ENCODE measurements around the gene MB21D2.

Gene MB21D2

DNA sequence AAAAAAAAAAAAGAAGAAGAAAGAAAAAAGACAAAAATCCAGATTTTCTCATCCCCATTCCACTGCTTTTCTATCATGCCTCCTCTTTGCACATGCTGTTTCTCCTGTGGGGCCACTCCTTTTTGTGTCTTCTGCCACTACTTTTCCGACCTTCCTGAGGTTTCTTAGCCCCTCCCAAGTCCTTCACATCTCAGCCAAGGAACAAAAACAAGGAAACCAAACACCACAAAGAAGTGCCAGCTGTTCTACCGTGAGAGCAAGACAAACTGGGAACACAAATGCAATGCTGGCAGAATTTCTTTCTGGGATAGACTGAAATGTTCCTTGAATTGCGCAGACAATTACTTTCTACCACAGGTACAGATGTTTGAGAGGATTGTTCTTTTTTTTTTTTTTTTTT lies 83.2 kb downstream of the MB21D2 start:
- DNase-seq, result no peak

DNA sequence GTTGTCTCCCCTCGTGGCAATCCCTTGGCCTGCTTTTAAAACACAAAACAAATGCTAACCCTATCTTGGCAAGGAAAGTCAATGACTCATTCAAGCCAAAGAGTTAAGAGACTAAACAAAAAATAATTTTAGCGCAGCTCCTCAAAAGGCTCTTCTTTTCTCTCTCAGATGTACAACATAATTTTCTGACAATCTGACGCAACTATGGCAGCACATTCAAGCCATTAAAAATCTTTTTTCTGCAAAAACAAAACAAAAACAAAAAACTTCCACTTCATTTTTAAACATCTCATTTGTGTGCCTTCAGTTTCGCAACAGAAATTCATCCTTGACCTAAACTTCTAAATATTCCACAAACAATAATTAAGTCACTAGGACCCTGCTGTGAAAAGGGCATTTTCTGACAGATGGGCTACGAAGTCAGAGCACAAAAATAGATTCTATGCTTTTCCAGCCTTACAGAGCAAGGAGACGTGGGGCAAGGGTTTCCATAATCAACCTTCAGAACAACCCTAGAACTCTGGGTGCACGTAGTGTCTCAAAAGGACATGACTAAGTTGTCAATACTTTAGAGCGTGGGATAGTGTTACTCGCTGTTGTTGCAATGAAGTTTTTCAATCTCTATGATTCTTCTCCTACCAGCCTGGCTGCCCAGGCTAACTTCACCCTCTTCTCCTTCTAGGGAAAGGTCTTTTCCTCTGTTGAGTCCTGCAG lies 84.3 kb downstream of the MB21D2 start:
- no peak for DNase-seq

DNA sequence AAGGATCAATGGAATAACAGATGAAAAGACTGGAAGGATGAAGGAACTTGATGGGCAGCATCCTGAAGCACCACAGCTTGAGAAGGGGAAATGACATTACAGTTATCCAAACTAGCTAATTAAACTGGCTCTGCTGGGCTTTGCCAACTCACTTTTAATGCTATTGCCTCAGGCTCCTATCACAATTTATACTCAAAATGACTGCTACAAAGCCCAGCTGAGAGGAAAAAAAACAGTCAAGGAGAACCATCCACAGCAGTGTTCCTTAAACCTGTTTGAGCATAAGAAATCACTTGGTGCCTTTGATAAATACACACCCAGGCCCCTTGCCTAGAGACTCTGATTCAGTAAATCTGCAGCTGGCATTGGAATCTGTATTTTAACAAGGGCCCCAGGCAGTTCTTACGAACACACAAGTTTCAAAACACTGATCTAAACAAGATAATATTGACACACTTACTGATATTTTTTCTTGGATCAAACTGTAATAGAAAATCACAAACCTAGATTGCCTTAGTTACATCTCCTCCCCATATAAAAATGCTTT lies 85.8 kb downstream of the MB21D2 start:
- no peak for DNase-seq

DNA sequence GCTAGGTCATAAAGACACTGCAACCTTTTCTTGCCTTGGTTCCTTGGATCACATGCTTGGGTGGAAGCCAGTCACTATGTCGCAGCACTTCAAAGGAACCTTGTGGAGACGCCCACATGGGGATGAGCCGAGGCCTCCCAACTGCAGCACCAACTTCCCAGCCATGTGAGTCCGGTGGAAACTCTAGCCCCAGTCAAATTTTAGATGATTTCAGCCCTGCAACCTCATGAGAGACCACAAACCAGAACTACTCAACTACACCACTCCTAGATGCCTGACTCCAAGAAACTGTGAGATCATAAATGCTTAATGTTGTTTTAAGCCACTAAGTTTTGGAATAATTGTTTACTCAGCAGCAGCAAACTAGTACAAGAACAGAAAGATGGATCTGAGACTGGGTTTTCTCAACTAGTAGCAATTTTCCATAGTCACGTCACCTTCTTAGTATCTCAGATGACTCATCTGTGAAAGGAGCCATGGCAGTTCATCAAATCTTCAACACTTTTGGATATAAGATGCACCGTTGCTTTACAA lies 86.5 kb downstream of the MB21D2 start:
- DNase-seq, result no peak

DNA sequence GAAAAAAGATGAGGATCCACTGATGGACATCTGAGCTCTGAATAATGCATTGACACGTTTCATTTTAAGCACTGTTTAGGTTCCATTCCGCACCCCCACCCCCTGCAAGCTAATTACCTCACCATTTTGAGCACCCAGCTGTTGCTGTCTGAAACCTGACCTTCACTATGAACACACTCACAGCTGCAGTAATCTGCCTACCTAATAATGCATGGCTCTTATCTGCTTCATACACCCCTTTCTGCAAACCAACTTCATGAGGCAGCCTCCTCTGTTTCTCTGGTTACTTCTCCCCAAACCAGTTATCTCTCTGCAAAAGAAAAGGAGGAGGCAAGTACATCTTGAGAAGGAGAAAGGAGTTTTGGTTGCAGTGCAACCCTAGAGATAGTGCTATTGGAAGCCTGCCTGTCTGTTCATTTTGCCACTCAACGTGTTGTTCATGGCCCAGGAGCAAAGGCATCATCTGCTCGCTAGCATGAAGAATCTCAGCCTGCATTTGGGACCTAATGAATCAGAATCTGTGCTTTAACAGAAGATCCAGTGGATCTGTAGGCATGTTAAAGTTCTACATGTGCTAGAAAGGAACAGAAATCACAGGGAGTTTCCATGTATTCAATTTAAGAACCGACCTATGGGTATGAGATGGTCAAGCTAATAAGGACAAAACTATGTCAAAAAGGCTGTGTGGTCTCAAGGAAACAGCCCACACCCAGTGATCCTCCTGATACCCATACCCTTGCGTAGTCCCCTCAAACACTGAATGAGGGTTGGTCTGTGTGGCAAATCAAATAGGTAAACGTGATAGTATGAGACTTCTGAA lies 87.2 kb downstream of the MB21D2 start:
- no peak for DNase-seq

- DNase-seq, result no peak
These were observed 89.6 kb downstream of the MB21D2 start for GRCh38 chr3:192827863-192828594.

DNA sequence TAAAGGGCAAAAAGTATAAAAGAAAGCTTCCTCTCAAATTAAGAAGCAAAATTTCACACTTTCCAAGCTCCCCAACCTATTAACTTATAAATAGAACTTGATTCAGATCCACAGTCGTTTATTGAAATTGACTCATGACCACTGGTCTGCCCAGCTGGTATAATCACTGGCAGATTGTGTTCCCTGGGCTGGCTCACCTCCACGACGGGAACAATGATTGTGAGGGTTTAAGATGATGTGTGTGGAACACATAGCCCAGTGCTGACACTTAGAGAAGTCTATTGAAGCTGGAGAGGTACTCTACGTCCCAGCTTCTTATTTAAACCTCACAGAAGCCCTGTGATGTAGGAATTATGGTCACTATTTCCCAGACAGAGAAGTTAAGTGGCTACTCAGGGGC lies 90.4 kb downstream of the MB21D2 start:
- DNase-seq, result no peak

DNA sequence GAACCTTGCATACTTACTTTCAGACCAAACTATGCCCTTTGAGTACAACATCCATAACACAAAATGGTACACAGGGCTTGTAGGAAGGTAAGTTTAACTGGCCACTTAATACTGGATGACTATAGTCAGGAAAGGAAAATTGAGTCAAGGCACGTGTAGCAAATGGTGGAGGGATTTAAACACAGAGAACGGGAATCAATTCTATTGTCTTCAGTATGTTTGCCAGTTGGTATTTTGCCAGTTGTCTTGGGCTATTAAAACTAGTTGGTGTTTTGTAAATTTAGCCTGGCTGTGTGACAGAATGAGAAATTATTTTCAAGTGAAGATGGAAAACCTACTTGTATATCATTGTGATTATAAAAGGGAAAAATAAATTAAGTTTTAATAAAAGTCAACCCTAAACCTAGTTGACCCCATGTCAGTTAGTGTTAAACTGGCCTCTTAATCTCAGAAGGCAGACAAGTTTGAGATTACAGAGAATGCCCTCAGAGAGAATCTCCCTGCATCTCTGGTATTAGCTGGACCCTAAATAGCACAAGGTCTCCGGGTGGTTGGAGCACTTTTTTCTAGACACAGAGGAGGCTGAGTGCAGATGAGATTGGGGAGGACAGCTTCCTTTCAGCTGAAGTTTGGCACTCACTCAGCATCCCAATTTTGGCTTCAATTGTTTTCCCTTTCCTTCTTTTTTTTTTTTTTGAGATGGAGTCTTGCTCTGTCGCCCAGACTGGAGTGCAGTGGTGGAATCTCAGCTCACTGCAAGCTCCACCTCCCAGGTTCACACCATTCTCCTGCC lies 91.2 kb downstream of the MB21D2 start:
- no peak for DNase-seq

DNA sequence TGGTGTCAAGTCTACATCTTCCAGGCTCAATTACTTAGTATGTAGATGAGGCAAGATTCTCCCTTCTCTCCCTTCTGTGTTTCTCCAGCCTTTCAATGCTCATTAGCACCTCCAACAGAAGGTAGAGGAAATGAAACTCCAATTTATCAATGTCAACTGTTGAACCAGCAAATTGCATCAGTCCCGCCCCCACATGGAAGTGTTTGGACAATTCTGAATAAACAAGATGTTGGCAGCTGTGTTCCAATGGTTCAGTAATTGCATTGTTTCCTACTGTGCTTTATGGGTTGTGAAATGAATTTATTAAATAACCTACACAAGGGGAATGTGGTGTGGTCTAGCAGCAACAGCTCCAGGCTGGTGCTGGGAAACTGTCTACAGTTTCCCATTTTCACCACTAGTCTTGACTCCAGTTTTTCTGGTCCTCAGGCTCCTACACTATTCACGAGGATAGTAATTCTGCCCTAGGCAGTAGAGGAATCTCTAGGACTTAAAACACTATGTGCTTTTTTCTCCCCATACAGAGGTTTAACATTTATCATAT lies 91.9 kb downstream of the MB21D2 start:
- no peak for DNase-seq

- DNase-seq, result no peak
These were observed 92.4 kb downstream of the MB21D2 start for GRCh38 chr3:192825216-192825615.

DNA sequence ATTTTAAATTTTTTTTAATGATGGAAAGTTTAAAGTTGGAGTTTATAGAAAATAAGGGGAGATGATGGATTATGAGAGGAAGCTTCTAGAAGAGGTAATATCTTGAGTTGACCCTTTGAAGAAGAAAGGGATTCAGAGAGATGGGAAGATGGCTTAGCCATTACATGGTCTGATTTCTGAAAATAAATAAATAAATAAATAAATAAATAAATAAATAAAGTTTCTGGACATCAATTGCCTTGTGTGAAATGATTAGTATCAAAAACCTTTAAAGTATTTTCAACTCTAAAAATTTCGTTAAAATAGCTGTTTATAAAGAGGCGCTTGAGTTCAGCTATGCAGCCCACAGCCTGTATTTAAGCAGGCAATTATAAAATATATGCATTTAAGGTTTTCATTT lies 93.3 kb downstream of the MB21D2 start:
- DNase-seq, result no peak

DNA sequence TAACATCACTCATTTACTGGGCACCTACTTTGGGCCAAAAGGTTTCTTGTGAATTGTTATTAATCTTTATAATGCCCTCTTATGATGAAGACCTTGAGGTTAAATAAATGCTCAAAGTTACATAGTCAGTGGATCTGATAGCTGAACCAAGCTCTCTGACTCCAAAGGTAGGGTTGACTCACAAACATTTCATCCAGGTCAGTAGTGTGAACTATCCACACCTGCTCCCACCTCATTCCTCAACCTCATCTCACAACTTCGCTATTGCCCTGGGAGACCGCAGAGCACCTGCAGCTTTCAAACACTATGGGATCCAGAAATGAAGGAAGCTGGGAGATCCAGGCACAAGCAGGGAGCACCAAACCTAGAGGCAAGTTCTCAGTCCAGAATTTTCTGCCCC lies 96.5 kb downstream of the MB21D2 start:
- no peak for DNase-seq

DNA sequence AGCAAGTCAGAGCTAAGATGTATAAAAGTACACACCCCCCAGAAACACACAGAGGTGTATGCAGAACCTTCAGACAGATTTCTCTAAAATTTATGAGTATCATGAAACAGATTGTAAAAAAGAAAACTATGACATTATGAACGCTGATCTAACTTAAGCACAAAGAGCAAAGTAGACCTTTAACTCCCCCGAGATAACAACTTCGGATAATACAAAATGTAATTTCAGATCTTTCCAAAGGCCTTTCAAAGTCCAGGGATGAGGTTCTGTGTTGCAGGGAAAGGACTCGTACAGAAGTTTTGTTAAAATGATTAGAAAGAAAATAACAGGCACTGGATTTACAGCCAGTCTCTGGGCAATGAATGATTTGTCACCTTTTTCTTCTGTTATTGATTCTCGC lies 97.5 kb downstream of the MB21D2 start:
- no peak for DNase-seq

GRCh38 chr3:192819001-192819569 lies 98.6 kb downstream of the MB21D2 start:
- DNase-seq, result no peak

DNA sequence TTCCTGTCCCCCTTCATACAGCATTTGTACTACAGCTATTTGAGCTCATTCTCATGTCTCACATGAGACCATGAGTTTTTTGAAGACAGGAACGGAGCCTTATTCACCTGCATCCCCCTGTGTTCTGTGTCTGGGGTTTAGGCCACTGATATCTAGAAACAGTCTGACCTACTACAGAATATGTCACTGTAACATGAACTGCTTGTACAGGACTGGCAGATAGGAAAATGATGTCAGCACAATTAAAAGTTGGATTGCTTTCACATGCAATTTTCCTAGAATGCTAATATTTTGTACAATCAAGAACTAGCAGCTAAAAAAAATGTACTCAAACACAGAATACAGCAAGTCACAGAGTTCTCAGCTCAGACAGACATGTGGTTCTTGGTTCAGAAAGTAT lies 99.5 kb downstream of the MB21D2 start:
- no peak for DNase-seq

DNA sequence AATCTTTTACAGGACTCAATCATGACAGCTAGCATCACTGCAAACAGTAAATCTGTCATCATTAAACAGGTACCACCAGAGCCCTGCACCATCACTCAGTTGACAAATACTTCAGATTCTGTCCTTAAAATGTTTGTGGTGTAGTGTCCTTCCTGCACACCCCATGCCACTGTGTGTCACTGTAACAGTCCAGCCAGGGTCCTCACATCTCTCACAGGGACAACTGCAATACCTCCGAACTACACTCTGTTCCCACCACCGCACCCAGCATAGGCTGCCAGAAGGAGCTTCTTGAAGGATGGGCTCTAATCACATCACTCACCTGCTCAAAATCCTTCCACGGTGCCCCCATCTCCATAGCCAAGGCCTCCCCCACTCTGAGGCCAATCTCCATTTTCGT lies 100.2 kb downstream of the MB21D2 start:
- no peak for DNase-seq

- no peak for DNase-seq
These were observed 100.6 kb downstream of the MB21D2 start for GRCh38 chr3:192817053-192817452.

DNA sequence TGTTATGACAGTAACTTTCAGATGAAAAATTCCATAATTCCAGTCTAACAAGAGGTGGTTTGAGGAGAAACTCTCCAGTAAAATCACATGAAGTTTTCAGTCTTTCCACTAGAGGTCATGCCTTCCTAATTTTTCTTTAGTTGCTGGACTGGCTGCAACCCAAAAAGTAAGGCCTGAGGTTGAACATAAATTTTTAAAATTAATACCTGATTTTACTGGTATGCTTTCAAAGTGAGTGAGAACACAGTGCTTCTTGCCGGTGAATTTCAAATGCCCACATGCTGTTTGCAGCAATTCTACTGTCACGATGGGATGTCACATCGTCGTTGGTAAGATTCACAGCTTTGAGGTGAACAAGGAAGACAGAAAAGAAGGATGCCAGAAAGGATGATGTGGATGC lies 101.3 kb downstream of the MB21D2 start:
- DNase-seq, result peak; percentile 39

- no peak for DNase-seq
These were observed 104.8 kb downstream of the MB21D2 start for GRCh38 chr3:192812743-192813383.

DNA sequence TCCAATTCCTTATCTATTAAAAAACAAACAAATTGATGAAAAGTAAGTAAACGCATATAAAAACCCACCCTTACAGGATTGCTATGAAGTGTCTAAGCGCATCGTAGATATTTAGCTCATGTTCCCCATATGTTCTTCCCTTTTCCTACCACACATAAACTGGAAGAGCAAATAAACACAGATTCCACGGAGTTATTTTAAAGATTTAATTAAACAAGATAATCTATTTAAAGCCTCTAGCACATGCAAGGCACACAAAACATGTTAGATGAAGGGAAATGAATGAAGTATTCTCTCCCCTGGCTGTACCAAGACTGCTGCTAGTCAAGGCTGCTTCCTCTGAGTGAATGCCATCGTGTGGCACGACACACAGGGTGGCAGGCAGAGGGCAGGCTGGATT lies 111.9 kb downstream of the MB21D2 start:
- DNase-seq, result no peak

GRCh38 chr3:192804502-192804901 lies 113.2 kb downstream of the MB21D2 start:
- DNase-seq, result no peak
